Upper lobe of left lung (tissue), 4 donors: ENCODE results near the gene CTXN1.

ENCODE experiments used
- CTCF ChIP-seq, 6 experiments: fragments of 450-650 bp in 4 of 6; fragments of 200-600 bp in 2 of 6; sonication (generic) in 2 of 6; IDR thresholded peaks; one replicate each; pipeline ENCODE4 v1.5.1; 2016 to 2019; ENCODE audit warnings: antibody characterized with exemption in 6 of 6
- EP300 ChIP-seq, 4 donors: sonication (generic); formaldehyde crosslinking; IDR thresholded peaks; one replicate each; pipeline ENCODE4 v1.5.1; 2017; ENCODE audit warnings: antibody characterized with exemption in 4 of 4, control low read depth in 2 of 4
- POLR2A ChIP-seq, 4 donors: fragments of 450-650 bp; IDR thresholded peaks; one replicate each; pipeline ENCODE4 v1.5.1; 2016 to 2017; ENCODE audit warnings: antibody characterized with exemption in 4 of 4, mild to moderate bottlenecking in 2 of 4
- POLR2AphosphoS5 ChIP-seq, 2 donors: sonication (generic); formaldehyde crosslinking; IDR thresholded peaks; one replicate each; pipeline ENCODE4 v1.5.1; 2017; ENCODE audit warnings: antibody characterized with exemption in 2 of 2

DNA sequence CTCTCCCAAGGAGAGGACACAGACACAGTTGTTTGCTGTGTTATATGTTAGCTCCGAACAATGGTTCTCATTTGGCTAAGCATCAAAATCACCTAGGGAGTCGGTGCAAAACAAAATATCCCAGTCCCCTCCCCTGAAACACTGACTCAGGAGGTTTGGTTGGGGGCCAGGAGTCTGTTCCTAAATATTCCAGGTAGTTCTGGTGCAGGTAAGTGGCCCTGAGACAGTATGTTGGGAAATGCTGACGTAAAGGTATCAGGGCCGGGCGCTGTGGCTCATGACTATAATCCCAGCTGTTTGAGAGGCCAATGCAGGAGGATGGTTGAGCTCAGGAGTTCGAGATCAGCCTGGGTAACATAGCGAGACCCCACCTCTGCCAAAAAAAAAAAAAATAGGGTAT lies 24.6 kb downstream of the CTXN1 start:
- TF ChIP-seq CTCF (IDR thresholded peaks at IDR 0.05), result no peak
- TF ChIP-seq POLR2A (IDR thresholded peaks at IDR 0.05), result no peak
- no peak for TF ChIP-seq EP300 (IDR thresholded peaks at IDR 0.05)
- no peak for TF ChIP-seq POLR2AphosphoS5 (IDR thresholded peaks at IDR 0.05)
